BJ (cell line): ENCODE data around the gene DMBX1. TPM values are rescaled to one million over a fixed set of nuclear protein-coding genes. Genes with fewer than 3 reads are reported as not detected.

Source experiments
- CTCF ChIA-PET: fragments of 350-600 bp; formaldehyde crosslinking; extraction: SDS; loops from one replicate; lab custom pipeline; 2021; ENCODE audit warnings: antibody characterized with exemption, inconsistent platforms; lab: Yijun Ruan, JAX
- POLR2A ChIA-PET: fragments of 300-600 bp; sonication (Branson Sonifier 250); formaldehyde crosslinking; extraction: SDS; loops from one replicate; lab custom pipeline; 2021; ENCODE audit warnings: antibody characterized with exemption; lab: Charles Lee
- DNase-seq: peaks from one replicate; pipeline ENCODE4 v3.0.0-alpha.2; 2011; ENCODE audit warnings: low read depth
- H3K27me3 ChIP-seq: 2 replicates; pipeline ENCODE4 v1.6.0; 2011; ENCODE audit warnings: low read length; ENCODE audit not compliant: control insufficient read depth, insufficient read depth
- H3K36me3 ChIP-seq: 2 replicates; pipeline ENCODE4 v1.5.1; 2011; ENCODE audit warnings: low read length; ENCODE audit not compliant: control insufficient read depth, insufficient read depth
- H3K4me3 ChIP-seq: 2 replicates; pipeline ENCODE4 v1.5.1; 2011; ENCODE audit warnings: low read depth, mild to moderate bottlenecking, control low read depth, low read length
- CTCF ChIP-seq: IDR thresholded peaks from 2 replicates; pipeline ENCODE4 v1.5.1; 2011; ENCODE audit warnings: low read depth, mild to moderate bottlenecking, control low read depth, inconsistent platforms, low read length, moderate library complexity; ENCODE audit not compliant: insufficient read depth
- polyA plus RNA-seq: library from polyadenylated mRNA; depleted of rRNA; stranded (reverse); fragments of >200 nt; gene quantifications from 2 replicates; pipeline ENCODE4 v1.2.3, GENCODE V29; 2011

The DMBX1 gene
- polyA plus RNA-seq, 1 experiment, result not detected

- Histone ChIP-seq H3K4me3 (no peak overlapping the region), H3K27me3 (peaks cover 5% of the 10 kb centered on the region; the same call in 1 of the 2 replicates), H3K36me3 (no peaks in the 10 kb centered on the region)
- CTCF ChIA-PET, result interaction anchor here (0.7 kb wide), 1 partner anchor 742 kb away, joined by 3 read pairs; no protein-coding TSS in a partner anchor
- no peak for DNase-seq
- TF ChIP-seq CTCF, result no peak
- POLR2A ChIA-PET, result no interaction called here
Observed at GRCh38 chr1:46508757-46509156, 19.1 kb downstream of the DMBX1 start.

GRCh38 chr1:46510341-46510997, 20.8 kb downstream of the DMBX1 start:
- POLR2A ChIA-PET, result no interaction called here
- H3K4me3 ChIP-seq, result no peak overlapping the region
- CTCF ChIA-PET, result interaction anchor here (1.0 kb wide), 1 partner anchor 33 kb away, joined by 3 read pairs; no protein-coding TSS in a partner anchor
- no peak for DNase-seq
- no peak for TF ChIP-seq CTCF
- H3K27me3 ChIP-seq, result peaks cover 10% of the 10 kb centered on the region
- H3K36me3 ChIP-seq, result no peaks in the 10 kb centered on the region

- POLR2A ChIA-PET, result no interaction called here
- no peak for TF ChIP-seq CTCF
- no peak for DNase-seq
- Histone ChIP-seq H3K4me3 (no peak overlapping the region), H3K36me3 (no peaks in the 10 kb centered on the region), H3K27me3 (peaks cover 10% of the 10 kb centered on the region)
- CTCF ChIA-PET, result interaction anchor here (1.0 kb wide), 1 partner anchor 18 kb away, joined by 3 read pairs; no protein-coding TSS in a partner anchor
Observed at GRCh38 chr1:46510998-46511365, 21.3 kb downstream of the DMBX1 start.

GRCh38 chr1:46512135-46512791, 22.6 kb downstream of the DMBX1 start:
- no peak for DNase-seq
- CTCF ChIA-PET, result interaction anchor here (1.0 to 2.5 kb wide), 4 partner anchors 16 to 35 kb away, joined by 3 to 11 read pairs (median 5); no protein-coding TSS in a partner anchor
- no peak overlapping the region for H3K4me3 ChIP-seq

More at GRCh38 chr1:46512135-46512791, 22.6 kb downstream of the DMBX1 start:
- Histone ChIP-seq H3K27me3 (peaks cover 14% of the 10 kb centered on the region), H3K36me3 (no peaks in the 10 kb centered on the region)
- POLR2A ChIA-PET, result no interaction called here
- no peak for TF ChIP-seq CTCF
